Kidney epithelial cell (primary cell): ENCODE measurements around the gene GAB3. TPM values are rescaled to one million over a fixed set of nuclear protein-coding genes. Genes with fewer than 3 reads are reported as not detected.
"Not testable (repeated sequence)": the region's sequence is repeated elsewhere in the genome, so short reads cannot be mapped to it uniquely, and the experiment has no call there.

ENCODE experiments used
- DNase-seq: peaks from one replicate; pipeline ENCODE4 v3.0.0-alpha.2; 2010; ENCODE audit warnings: low read depth
- H3K27me3 ChIP-seq: 2 replicates; pipeline ENCODE4 v1.6.0; 2011; ENCODE audit warnings: low read length; ENCODE audit not compliant: control insufficient read depth, insufficient read depth
- H3K36me3 ChIP-seq: 2 replicates; pipeline ENCODE4 v1.5.1; 2011; ENCODE audit warnings: low read length; ENCODE audit not compliant: control insufficient read depth, insufficient read depth
- H3K4me3 ChIP-seq: 2 replicates; pipeline ENCODE4 v1.5.1; 2011; ENCODE audit warnings: low read depth, mild to moderate bottlenecking, control low read depth, low read length
- total RNA-seq: library from RNA; depleted of rRNA; stranded (reverse); fragments of >200 nt; gene quantifications from 2 replicates; pipeline ENCODE4 v1.2.3, GENCODE V29; 2015
- TF ChIP-seq, protein P1 (sequence below): IDR thresholded peaks from 2 replicates; pipeline ENCODE4 v1.5.1; 2011; ENCODE audit warnings: mild to moderate bottlenecking, moderate library complexity, low read length, control low read depth, inconsistent platforms; ENCODE audit not compliant: insufficient read depth, poor library complexity, severe bottlenecking

The GAB3 gene
- total RNA-seq, 1 donor from 2014 or later = 0.42 TPM

GRCh38 chrX:154652311-154653047, 98.4 kb downstream of the GAB3 start:
- Histone ChIP-seq H3K4me3 (no peak overlapping the region), H3K27me3 (no peaks in the 10 kb centered on the region), H3K36me3 (no peaks in the 10 kb centered on the region)
- no peak for DNase-seq
- TF ChIP-seq, protein P1, sequence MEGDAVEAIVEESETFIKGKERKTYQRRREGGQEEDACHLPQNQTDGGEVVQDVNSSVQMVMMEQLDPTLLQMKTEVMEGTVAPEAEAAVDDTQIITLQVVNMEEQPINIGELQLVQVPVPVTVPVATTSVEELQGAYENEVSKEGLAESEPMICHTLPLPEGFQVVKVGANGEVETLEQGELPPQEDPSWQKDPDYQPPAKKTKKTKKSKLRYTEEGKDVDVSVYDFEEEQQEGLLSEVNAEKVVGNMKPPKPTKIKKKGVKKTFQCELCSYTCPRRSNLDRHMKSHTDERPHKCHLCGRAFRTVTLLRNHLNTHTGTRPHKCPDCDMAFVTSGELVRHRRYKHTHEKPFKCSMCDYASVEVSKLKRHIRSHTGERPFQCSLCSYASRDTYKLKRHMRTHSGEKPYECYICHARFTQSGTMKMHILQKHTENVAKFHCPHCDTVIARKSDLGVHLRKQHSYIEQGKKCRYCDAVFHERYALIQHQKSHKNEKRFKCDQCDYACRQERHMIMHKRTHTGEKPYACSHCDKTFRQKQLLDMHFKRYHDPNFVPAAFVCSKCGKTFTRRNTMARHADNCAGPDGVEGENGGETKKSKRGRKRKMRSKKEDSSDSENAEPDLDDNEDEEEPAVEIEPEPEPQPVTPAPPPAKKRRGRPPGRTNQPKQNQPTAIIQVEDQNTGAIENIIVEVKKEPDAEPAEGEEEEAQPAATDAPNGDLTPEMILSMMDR = no peak

DNA sequence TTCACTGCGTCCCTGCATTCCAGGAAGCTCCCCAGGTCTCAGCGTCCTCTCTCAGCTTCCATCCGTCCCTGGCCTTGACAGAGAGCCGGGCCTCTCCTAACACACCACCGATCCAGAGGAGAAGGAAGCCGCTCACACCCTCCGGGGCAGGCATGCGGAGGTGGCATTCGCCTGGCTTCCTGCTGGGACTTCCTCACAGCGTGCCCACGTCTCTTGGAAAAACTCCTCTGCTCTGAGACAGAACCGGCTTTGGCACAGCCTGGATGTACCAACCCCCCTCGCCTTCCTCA, 100.7 kb downstream of the GAB3 start:
- DNase-seq = no peak
- Histone ChIP-seq H3K36me3 (no peaks in the 10 kb centered on the region), H3K27me3 (no peaks in the 10 kb centered on the region), H3K4me3 (no peak overlapping the region)
- TF ChIP-seq, protein P1 = no peak

DNA sequence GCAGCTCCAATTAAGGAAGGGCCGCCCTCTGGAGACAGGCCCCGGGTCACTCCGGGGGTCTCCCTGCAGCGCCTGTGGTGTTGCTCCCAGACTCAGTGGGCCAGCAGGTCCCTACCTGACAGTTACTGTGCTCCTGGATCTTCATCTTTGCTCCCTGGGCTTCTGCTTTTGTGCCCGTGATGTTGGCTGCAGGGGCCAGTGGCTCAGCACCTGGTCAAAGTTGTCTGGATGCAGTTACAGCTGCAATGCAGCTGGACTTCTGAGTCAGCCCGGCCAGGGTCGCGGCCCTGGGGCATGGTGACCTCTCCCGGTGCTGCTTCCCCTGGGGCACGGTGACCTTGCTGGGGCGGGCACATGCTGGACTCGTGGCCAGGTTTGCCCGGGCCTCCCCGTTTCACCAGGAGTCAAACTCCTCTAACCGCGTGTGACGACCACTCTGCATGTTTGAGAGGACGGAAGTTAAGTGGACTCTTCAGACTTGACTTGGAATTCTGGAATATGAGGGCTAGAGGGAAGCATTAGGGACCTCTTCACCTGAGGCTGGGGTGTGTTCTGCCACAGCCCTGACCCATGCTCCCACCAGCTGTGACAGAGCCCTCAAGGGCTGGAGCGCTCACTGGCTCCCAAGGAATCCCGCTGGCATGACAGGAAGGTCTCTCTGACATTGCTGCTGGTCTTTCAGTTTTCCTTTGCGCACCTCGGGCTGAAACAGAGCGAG, 101.2 kb downstream of the GAB3 start:
- H3K27me3 ChIP-seq = no peaks in the 10 kb centered on the region
- TF ChIP-seq, protein P1 = no peak

GRCh38 chrX:154648931-154649330, 101.9 kb downstream of the GAB3 start:
- TF ChIP-seq, protein P1 = no peak
- Histone ChIP-seq H3K4me3 (no peak overlapping the region), H3K36me3 (no peaks in the 10 kb centered on the region), H3K27me3 (no peaks in the 10 kb centered on the region)
- no peak for DNase-seq

More for the DNA sequence above, 101.2 kb downstream of the GAB3 start:
- DNase-seq = no peak
- Histone ChIP-seq H3K36me3 (no peaks in the 10 kb centered on the region), H3K4me3 (no peak overlapping the region)

- not testable (repeated sequence) for H3K27me3 ChIP-seq, H3K4me3 ChIP-seq, H3K36me3 ChIP-seq, DNase-seq
Observed at GRCh38 chrX:154645745-154646378, 105.0 kb downstream of the GAB3 start.

DNA sequence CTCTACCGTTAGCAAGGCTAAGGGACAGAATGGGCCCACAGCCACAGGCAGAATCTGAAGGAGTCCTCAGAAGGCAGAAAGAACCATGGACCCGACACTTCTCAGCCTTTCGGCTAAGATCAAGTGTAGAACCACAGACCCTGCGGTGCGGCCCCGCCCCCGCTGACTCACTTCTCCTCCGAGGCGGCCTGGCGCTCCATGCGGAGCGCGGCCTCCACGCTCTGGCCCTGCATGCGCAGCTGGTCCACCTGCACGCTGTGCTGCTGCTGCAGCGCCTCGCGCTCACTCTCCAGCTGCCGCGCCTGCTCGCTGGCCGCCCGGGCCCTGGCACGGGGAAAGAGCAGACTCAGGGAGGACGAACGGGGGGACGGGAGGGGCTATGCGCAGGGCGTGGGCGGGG, 107.2 kb downstream of the GAB3 start:
- DNase-seq, H3K27me3 ChIP-seq, H3K4me3 ChIP-seq, H3K36me3 ChIP-seq: not testable (repeated sequence)

GRCh38 chrX:154641740-154642139, 109.1 kb downstream of the GAB3 start:
- DNase-seq, H3K4me3 ChIP-seq, H3K36me3 ChIP-seq, H3K27me3 ChIP-seq: not testable (repeated sequence)

DNA sequence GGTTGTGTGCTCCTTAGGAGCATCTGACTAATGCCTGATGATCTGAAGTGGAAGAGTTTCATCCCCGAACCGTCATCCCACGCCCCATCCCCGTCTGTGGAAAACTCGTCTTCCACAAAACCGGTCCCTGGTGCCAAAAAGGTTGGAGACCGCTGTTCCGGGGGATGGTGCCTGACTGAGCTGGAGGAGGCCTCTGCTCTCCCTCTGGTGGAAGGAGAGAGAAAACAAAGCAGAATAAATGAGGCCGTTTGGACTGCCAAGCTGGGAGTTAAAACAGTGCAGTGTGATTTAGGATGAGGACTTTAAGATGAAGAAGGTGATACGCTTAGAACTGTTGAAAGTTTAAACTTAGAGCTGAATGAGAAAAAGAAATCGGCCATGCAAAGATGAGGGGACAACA, 117.2 kb downstream of the GAB3 start:
- not testable (repeated sequence) for DNase-seq, H3K36me3 ChIP-seq, H3K27me3 ChIP-seq, H3K4me3 ChIP-seq

DNA sequence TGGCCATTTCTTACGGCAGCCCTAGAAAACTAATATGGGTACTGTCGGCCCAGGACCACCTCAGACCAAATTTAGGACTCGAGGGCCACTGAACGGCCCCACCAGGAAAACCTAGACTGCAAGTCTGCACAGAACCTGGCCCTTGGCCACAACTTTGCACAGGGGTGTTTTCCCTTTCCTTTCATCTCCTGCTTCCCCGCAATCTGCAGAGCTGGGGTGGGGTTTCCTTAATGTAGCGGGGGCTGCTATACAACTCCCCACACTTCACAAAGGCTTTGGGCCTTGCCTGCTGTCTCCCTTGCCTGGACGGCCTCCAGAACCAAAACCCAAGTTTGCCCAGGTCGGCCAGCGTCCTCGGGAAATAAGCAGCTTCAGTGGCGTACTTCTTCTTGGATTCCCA, 119.9 kb downstream of the GAB3 start:
- not testable (repeated sequence) for H3K4me3 ChIP-seq, H3K36me3 ChIP-seq, DNase-seq, H3K27me3 ChIP-seq

GRCh38 chrX:154628960-154629359, 121.9 kb downstream of the GAB3 start:
- not testable (repeated sequence) for DNase-seq, H3K4me3 ChIP-seq, H3K36me3 ChIP-seq, H3K27me3 ChIP-seq
